Peyer's patch (tissue), 4 donors: Measurements from ENCODE around the gene TNFRSF1A.

ENCODE experiments used
- POLR2A ChIP-seq, 2 donors: fragments of 450-650 bp; IDR thresholded peaks; one replicate each; pipeline ENCODE4 v1.5.1; 2017; ENCODE audit warnings: antibody characterized with exemption in 2 of 2, mild to moderate bottlenecking in 2 of 2, moderate library complexity in 2 of 2
- TF ChIP-seq, protein P1 (sequence below), 6 experiments: fragments of 450-650 bp in 4 of 6; fragments of 200-600 bp in 2 of 6; sonication (generic) in 1 of 6; IDR thresholded peaks; one replicate each; pipeline ENCODE4 v1.5.1; 2017 to 2019; ENCODE audit warnings: antibody characterized with exemption in 6 of 6, mild to moderate bottlenecking in 3 of 6, moderate library complexity in 1 of 6

DNA sequence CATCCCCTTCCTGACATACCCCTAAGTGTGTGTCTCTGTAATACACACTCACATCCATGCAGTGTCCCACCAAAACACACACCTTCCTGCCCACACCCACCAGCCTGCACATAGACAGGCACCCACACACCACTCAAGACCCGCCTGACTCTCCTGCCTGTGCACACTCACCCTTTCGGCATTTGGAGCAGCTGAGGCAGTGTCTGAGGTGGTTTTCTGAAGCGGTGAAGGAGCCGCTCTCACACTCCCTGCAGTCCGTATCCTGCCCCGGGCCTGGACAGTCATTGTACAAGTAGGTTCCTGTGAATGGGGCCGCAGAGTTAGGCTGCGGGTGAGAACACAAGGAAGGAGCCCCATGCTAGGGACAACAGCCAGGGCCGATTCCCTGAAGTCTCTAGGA lies 8.3 kb downstream of the TNFRSF1A start:
- TF ChIP-seq, protein P1, sequence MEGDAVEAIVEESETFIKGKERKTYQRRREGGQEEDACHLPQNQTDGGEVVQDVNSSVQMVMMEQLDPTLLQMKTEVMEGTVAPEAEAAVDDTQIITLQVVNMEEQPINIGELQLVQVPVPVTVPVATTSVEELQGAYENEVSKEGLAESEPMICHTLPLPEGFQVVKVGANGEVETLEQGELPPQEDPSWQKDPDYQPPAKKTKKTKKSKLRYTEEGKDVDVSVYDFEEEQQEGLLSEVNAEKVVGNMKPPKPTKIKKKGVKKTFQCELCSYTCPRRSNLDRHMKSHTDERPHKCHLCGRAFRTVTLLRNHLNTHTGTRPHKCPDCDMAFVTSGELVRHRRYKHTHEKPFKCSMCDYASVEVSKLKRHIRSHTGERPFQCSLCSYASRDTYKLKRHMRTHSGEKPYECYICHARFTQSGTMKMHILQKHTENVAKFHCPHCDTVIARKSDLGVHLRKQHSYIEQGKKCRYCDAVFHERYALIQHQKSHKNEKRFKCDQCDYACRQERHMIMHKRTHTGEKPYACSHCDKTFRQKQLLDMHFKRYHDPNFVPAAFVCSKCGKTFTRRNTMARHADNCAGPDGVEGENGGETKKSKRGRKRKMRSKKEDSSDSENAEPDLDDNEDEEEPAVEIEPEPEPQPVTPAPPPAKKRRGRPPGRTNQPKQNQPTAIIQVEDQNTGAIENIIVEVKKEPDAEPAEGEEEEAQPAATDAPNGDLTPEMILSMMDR (IDR thresholded peaks at IDR 0.05): no peak
- no peak for TF ChIP-seq POLR2A (IDR thresholded peaks at IDR 0.05)
